ENCODE results near the gene IARS1.

IARS1 gene

GRCh38 chr9:92293452-92294296, at the start of gene IARS1:
Gene IARS1, minus strand, starts transcription at chr9:92293697. Its CDS starts 4,278 bp downstream, at chr9:92289419.
- H3K27me3 Mint-ChIP-seq (ENCODE audit: low read depth) = no peaks in the 10 kb centered on the region
- peaks cover 30% of the 10 kb centered on the region for H3K4me1 Mint-ChIP-seq
- H3K36me3 Mint-ChIP-seq (ENCODE audit: low read depth) = peaks cover 33% of the 10 kb centered on the region
- TF ChIP-seq CTCF (IDR thresholded peaks at IDR 0.05; ENCODE audit: unreplicated experiment in 3 of 3) = peak; percentile 16 to 42 (median 38)
- H3K4me3 Mint-ChIP-seq = peak within 1 kb of the TSS; percentile 97 to 99 (median 98)
- no peaks in the 10 kb centered on the region for H3K9me3 Mint-ChIP-seq
- peak within 1 kb of the TSS; percentile 99 for H3K27ac Mint-ChIP-seq

GRCh38 chr9:92342825-92343488, 49.5 kb upstream of the IARS1 start:
- Mint-ChIP-seq H3K4me1 (peaks cover 14% of the 10 kb centered on the region), H3K4me3 (no peak overlapping the region), H3K36me3 (ENCODE audit: low read depth) (peaks cover 28% of the 10 kb centered on the region), H3K27ac (peak overlapping the region; percentile 49 to 82 (median 75)), H3K9me3 (no peaks in the 10 kb centered on the region), H3K27me3 (ENCODE audit: low read depth) (no peaks in the 10 kb centered on the region)
- peak in 2 of 3 experiments; percentile 9 to 38 for TF ChIP-seq CTCF (IDR thresholded peaks at IDR 0.05; ENCODE audit: unreplicated experiment in 3 of 3)

- Mint-ChIP-seq H3K36me3 (ENCODE audit: low read depth) (peaks cover 24% of the 10 kb centered on the region), H3K4me3 (no peak overlapping the region), H3K27me3 (ENCODE audit: low read depth) (no peaks in the 10 kb centered on the region), H3K27ac (peak overlapping the region; percentile 49 to 82 (median 49)), H3K9me3 (no peaks in the 10 kb centered on the region), H3K4me1 (peaks cover 9% of the 10 kb centered on the region)
- TF ChIP-seq CTCF (IDR thresholded peaks at IDR 0.05; ENCODE audit: unreplicated experiment in 3 of 3) = no peak
These were observed 48.1 kb upstream of the IARS1 start for GRCh38 chr9:92341578-92341977.

- no peaks in the 10 kb centered on the region for H3K36me3 Mint-ChIP-seq (ENCODE audit: low read depth)
- H3K27ac Mint-ChIP-seq = peak overlapping the region; percentile 94 to 96 (median 96)
- H3K9me3 Mint-ChIP-seq = no peaks in the 10 kb centered on the region
- peak overlapping the region; percentile 5 to 49 (median 45) for H3K4me3 Mint-ChIP-seq
- H3K27me3 Mint-ChIP-seq (ENCODE audit: low read depth) = no peaks in the 10 kb centered on the region
- peaks cover 24% of the 10 kb centered on the region for H3K4me1 Mint-ChIP-seq
- no peak for TF ChIP-seq CTCF (IDR thresholded peaks at IDR 0.05; ENCODE audit: unreplicated experiment in 3 of 3)
These were observed 39.8 kb upstream of the IARS1 start for GRCh38 chr9:92333282-92333634.

- no peaks in the 10 kb centered on the region for H3K36me3 Mint-ChIP-seq (ENCODE audit: low read depth)
- peak overlapping the region; percentile 94 to 96 (median 96) for H3K27ac Mint-ChIP-seq
These were observed 39.2 kb upstream of the IARS1 start for GRCh38 chr9:92332577-92333281.

More at GRCh38 chr9:92332577-92333281, 39.2 kb upstream of the IARS1 start:
- Mint-ChIP-seq H3K4me3 (peak overlapping the region in 2 of 3 experiments; percentile 45 to 49), H3K9me3 (no peaks in the 10 kb centered on the region), H3K4me1 (peaks cover 29% of the 10 kb centered on the region), H3K27me3 (ENCODE audit: low read depth) (no peaks in the 10 kb centered on the region)
- TF ChIP-seq CTCF (IDR thresholded peaks at IDR 0.05; ENCODE audit: unreplicated experiment in 3 of 3) = no peak
